ENCODE data around the gene DAPP1. TPM values are rescaled to one million over a fixed set of nuclear protein-coding genes. Genes with fewer than 3 reads are reported as not detected.
"Not testable (repeated sequence)": the region's sequence is repeated elsewhere in the genome, so short reads cannot be mapped to it uniquely, and the experiment has no call there.

DAPP1 gene, protein sequence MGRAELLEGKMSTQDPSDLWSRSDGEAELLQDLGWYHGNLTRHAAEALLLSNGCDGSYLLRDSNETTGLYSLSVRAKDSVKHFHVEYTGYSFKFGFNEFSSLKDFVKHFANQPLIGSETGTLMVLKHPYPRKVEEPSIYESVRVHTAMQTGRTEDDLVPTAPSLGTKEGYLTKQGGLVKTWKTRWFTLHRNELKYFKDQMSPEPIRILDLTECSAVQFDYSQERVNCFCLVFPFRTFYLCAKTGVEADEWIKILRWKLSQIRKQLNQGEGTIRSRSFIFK
- total RNA-seq = 1 to 10 TPM; 1.7 to 2.8 TPM
- long read RNA-seq, donor 1, partial matches to known transcripts = 0 of 1 reads
- long read RNA-seq, donor 1, other reads (novel, unspliced or antisense) = 0 of 1 reads
- long read RNA-seq, donor 2, partial matches to known transcripts = 0 of 3 reads
- long read RNA-seq, donor 2, other reads (novel, unspliced or antisense) = 0 of 3 reads

DNA sequence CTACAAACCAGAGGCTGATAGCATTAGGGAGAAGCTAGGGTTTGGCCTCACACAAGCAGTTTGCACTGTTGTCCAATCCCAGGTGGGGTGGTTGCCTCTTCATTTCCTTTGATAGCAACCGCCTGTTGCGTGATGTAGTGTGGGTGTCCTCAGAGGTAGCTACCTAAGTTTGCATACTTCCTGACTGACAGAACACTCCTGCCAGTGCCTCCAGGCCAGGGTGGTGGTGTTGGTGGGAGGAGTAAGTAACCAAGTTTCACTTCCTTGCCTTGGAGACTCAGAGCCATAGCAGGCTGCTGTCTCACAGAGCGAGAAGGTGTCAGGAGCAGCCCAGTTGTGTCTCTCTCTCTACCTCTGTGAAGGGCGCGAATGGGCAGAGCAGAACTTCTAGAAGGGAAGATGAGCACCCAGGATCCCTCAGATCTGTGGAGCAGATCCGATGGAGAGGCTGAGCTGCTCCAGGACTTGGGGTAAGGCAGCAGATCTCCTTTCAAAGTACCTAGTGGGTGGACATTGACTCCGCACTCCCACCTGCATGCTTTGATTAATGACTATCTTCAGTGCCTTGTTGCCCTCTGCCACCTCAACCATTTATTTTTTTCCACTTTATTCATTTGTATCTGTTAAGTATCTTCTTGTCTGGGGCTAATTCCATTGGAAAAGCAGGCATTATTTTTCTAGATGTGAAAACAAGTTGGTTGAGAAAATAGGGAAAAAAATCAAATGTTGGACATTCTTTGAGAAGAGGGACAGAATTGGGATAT is at the start of gene DAPP1:
TSS of gene DAPP1 (plus strand) at position 283 of the 764 bp plus-strand sequence. CDS start at position 370, 87 bp downstream.
- intact Hi-C loops (cut with DNase I) = no loop called here
- peak; percentile 80 for DNase-seq (ENCODE audit: low spot score)

DNA sequence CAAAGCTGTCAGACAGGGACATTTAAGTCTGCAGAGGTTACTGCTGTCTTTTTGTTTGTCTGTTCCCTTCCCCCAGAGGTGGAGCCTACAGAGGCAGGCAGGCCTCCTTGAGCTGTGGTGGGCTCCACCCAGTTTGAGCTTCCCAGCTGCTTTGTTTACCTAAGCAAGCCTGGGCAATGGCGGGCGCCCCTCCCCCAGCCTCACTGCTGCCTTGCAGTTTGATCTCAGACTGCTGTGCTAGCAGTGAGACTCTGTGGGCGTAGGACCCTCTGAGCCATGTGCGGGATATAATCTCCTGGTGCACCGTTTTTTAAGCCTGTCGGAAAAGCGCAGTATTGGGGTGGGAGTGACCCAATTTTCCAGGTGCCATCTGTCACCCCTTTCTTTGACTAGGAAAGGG is 45.8 kb upstream of the DAPP1 start:
- DNase-seq (ENCODE audit: low spot score); intact Hi-C loops (cut with DNase I): not testable (repeated sequence)

DNA sequence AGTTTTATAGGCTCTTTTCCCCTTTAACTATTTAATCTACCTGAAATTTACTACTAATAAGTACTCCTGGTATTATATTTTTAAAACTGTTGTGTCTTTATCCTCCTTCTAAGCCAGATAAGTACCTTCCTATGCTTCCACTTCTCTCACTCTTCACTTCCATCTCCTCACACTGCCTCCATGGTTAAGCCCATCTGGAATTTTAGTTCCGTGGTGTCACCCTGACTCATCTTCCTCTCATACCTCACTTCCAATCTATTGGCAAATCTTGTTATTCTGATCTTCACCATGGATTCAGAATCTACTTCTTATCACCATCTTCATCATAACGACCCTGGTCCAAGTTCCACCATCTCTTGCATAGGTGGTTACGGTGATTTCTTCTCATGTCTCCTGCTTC is 32.7 kb upstream of the DAPP1 start:
- DNase-seq (ENCODE audit: low spot score) = no peak
- intact Hi-C loops (cut with DNase I) = no loop called here

DNA sequence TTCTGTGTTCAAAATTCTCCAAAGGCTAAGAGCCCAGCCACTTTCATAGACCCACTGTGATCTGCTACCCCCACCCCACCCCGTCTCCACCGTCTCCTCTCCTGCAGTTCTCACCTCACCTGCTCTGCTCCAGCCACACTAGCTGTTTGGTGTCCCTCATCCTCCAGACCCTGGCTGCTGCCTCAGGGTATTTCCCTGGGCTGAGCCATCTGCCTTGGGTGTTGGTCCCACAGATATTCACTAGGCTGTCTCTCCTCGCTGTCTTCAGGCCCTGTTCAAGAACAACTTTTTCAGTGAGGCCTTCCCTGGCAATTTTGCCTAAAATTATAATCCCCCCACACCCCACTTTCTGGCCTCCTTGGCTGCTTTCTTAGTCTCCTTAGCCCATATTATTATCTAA is 31.8 kb upstream of the DAPP1 start:
- no peak for DNase-seq (ENCODE audit: low spot score)

DNA sequence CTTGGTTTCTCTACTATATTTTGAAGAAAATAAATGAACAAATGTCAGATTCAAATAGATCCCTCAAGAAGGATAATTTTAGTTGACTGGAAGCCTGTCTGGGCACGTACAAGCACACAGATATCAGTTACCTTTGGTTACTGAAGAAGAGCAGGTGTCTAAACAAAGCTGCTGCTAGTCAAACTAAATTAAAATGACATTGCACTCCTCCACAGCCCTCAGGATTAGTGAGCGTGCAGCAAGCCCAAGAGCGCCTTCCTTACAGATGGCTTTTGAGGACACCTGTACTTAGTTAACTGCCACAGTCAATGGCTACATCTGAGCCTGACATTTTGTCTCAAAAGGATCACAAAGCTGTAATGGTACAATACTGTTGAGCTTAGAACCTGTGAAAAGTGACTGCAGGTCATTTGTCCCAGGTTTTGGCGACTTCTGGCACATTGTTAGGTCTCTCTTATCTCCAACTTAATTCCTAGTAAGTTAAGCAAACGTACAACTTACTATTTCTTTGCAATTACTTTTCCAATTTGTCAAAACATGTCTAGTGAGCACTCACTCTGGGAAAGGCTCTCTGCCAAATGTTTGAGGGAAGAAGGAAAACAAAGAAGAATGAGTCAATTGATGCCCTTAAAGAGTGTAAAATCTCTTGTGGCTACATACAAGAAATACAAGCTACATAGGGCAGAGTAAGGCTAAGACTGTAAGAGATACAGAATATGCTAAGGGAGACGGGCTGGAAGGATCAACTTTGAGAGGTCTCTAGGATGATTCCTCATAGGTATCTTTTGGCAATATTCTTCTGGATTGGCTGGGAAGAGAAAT is 25.6 kb upstream of the DAPP1 start:
- no peak for DNase-seq (ENCODE audit: low spot score)
- intact Hi-C loops (cut with DNase I) = no loop called here

More for the DNA sequence above, 31.8 kb upstream of the DAPP1 start:
- intact Hi-C loops (cut with DNase I) = no loop called here

DNA sequence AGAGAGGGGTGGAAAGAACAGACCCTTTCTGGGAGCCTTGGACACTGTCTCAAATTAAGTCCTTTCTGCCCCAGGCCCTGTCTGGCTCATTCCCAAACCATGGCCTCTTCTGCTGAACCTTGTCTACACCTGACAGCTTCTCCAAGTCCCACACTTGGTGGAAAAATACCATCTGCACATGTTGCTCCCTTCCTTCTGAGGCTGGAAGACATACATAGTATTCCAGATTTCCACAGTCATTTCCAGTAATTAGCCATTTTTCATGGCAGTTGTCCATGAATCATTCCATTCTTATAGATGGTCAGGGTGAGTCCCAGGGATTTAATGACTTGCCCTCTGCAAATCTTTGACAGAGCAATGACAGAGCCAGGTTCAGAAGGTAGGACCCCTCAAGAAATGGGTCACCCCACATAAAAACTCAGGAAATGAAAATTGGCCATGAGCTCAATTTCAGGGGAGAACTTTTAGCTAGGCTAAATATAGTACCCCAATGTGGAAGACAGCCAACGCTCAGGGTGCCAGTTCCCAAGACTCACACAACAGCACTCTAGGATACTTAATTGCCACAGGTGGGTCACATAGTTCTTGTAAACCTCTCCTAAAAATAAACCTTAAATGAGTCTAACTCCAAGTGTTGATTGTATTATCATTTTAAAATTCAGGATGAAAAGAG is 16.2 kb upstream of the DAPP1 start:
- no peak for DNase-seq (ENCODE audit: low spot score)
- intact Hi-C loops (cut with DNase I) = no loop called here

DNA sequence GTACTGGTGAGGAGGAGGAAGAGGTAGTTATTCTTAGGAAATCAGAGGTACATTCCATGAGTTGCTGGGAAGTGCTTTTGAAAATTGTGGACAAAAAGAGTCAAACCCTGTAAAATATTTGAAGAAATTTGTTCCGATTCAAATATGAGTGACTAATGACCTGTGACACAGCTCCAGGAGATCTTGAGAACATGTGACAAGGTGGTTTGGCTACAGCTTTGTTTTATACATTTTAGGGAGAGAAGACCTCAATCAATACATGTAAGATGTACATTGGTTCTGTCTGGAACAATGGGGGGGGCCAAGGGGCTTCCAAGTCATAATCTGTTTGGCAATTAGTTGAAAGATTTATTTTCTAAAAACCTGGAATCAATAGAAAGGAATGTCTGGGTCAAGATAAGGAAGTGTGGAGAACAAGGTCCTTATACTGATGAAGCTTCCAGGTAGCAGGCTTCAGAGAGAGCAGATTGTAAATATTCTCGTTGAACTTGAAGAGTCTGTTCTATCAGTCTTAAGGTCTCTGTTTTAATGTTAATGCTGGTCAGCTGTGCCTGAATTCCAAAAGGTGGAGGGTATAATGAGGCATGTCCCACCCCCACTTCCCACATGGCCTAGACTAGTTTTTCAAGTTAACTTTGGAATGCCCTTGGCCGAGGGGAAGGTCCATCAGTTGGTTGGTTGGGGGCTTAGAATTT is 15.5 kb upstream of the DAPP1 start:
- no peak for DNase-seq (ENCODE audit: low spot score)
- intact Hi-C loops (cut with DNase I) = no loop called here

DNA sequence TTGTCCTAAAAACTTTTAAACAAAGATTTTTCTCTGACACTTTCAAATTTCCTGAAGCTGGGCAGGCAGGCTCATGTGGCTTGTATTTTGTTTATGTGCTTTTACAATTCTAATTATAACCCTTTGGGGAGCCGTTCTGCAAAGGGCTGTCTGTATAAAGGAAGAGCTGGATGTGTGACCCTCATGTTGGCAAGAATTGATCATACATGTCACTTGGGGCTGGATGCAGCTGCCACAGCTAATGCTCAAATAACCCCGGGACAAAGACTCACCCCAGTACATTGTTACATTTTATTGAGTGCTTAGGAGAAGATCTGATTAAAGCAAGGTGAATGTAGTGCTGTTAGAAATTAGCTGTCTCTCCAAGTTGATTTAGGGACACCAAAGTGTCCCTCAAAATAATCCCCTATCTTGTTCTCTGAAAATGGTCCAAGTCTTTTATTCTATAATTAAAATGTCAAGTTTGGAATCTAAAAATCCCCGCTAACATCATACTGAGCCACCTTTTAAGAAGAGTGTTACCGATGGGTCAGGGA is 13.0 kb upstream of the DAPP1 start:
- DNase-seq (ENCODE audit: low spot score) = no peak
- intact Hi-C loops (cut with DNase I) = no loop called here

DNA sequence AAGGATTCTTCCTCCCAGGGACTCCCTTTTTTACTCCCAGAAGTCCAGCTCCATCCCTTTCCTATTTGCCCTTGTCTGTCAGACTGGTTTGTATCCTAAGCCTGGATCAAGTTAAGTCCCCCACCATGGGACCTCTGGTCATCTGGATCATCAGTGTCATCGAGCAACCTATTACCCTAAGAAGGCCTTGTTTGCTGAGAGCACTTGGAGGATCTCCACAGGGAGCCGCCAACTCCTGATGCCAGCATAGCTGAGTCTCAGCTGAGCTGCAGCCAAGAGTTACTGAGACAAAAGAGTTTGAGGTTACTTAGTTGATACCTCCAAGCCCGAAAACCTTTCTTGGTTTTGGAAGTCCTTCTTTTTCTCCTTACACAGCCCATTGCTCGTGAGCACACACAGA is 10.1 kb upstream of the DAPP1 start:
- intact Hi-C loops (cut with DNase I) = no loop called here
- DNase-seq (ENCODE audit: low spot score) = no peak

DNA sequence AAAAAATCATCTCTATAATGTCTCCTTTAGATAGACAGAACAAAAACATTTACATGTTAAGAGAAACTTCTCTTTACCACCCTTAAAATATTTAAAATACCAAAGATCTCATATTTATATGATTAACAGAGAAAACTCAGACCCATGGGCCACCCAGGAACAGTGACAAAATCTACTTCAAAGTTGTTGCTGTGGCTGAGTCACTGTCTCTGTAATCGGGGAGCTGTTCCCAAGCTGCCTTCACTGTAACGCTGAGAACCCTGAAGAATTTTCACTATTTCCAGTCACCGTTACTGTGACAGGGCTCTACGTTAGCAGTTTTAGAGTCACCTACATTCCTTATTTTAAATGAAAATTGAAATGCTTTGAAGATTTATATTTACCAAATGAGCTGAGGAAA is 9.0 kb upstream of the DAPP1 start:
- intact Hi-C loops (cut with DNase I) = no loop called here

DNA sequence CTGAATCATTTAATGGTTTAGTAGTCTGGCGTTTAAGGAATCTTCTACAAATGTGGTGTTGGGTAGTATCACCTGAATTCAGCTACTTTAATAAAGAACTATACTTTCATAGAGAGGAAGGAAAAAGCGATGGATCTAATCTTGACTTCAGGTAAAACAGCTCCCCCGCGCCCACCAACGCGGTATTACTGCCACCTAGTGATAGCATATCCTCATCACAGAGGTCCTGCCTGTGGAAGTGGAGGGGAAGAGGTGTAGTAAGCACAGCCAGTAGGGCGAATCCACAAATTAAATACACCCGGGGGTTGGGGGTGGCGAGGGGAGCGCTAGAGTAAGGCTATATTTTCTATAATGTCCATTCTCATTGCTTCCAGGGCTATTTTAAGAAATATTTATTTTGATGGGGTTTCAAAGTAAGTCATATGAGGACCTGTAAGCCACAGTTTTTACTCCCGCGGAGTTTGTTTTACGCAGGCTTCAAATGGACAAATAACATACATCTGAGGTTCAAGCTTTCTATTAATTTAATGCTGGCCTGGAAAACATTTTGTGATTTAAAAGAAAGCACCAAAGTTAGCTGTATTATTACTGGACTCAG is 8.3 kb upstream of the DAPP1 start:
- intact Hi-C loops (cut with DNase I) = no loop called here
- DNase-seq (ENCODE audit: low spot score) = no peak

More for the DNA sequence above, 9.0 kb upstream of the DAPP1 start:
- DNase-seq (ENCODE audit: low spot score) = no peak

DNA sequence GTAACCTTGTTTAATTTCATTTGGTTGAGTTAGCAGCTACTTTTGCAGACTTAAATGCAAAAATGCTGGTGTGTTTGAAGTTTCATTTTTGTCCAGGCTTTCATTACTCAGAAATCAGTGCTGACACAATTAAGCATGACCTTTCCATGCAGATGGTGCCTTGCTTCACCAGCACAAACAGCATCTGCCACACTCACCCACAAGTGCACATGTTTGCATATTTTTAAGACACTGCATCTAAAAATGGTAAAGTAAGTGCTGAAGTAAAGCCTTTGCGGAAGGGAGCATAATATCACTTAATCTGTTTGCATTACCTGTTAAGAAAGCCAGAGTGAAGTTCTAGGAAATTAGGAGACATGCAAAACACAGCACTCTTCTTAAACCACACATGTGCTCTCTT is 7.3 kb upstream of the DAPP1 start:
- no peak for DNase-seq (ENCODE audit: low spot score)
- intact Hi-C loops (cut with DNase I) = no loop called here

DNA sequence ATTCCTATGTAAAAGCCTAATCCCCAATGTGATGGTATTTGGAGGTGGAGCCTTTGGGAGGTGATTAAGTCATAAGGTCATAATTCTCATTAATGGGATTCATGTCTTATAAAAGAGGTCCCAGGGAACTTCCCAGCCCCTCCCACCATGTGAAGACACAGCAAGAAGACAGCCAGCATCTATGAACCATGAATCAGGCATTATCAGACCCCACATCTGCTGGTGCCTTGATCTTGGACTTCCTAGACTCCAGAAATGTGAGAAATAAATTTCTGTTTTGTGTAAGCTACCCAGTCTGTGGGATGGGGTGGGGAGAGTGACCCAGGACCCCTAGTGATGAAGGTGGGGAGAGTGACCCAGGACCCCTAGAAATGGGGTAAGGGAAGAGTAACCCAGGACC is 6.1 kb upstream of the DAPP1 start:
- intact Hi-C loops (cut with DNase I) = no loop called here
- no peak for DNase-seq (ENCODE audit: low spot score)

DNA sequence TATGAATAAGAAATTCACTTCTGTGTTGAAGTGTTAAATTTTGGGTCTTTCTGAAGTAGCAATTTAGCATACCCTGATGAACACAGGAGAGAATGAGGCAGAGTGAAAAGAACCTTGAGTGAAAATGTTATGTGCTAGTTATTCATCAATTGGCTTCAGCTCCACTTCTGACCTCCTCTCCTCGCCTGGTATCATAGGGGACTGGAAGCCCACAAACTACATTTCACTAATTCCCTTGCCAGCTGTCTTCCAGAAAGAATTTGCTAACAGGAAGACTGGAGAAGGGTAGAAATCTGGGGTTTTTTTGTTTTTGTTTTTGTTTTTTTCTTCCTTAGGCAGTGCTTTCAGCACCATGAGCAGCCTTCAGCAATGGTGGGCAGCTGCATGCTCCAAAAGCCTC is 5.5 kb upstream of the DAPP1 start:
- intact Hi-C loops (cut with DNase I) = no loop called here
- no peak for DNase-seq (ENCODE audit: low spot score)

DNA sequence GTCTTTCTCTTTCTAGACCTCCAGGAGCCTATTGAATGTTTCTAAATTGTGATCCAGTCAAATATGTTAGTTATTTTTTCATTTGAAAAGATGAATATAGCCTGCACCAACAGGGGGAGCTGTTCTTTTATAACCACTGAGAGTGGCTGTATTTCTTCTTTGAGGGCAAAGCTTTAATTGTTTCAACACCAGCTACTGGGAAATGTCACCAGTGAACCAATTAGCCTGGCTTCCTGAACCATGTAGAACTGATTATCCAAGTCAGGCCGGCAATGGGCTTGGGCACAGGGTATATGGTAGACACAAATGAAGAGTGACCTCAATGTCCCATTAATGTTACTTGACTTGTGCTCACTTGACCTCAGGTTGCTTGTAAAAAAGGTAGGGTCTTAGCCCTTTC is 4.8 kb upstream of the DAPP1 start:
- intact Hi-C loops (cut with DNase I) = no loop called here
- no peak for DNase-seq (ENCODE audit: low spot score)

DNA sequence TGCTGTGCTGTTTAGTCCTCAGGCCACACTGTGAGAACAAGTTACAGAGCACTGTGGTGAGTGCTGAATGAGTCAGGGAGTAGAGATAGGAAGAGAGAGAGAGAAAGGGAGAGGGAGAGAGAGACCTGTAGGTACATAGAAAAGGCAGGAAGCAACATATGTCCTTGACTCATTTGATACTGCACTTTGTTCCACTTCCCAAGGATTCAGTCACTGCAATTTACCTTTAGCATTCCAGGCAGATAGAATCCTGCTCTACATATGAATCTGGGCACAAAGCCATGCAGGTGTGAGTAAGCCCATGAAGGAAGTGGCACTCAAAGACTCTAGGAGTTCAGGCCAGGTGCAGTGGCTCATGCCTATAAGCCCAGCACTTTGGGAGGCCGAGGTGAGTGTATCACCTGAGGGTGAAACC is 1.0 kb upstream of the DAPP1 start:
- intact Hi-C loops (cut with DNase I) = no loop called here
- no peak for DNase-seq (ENCODE audit: low spot score)

DNA sequence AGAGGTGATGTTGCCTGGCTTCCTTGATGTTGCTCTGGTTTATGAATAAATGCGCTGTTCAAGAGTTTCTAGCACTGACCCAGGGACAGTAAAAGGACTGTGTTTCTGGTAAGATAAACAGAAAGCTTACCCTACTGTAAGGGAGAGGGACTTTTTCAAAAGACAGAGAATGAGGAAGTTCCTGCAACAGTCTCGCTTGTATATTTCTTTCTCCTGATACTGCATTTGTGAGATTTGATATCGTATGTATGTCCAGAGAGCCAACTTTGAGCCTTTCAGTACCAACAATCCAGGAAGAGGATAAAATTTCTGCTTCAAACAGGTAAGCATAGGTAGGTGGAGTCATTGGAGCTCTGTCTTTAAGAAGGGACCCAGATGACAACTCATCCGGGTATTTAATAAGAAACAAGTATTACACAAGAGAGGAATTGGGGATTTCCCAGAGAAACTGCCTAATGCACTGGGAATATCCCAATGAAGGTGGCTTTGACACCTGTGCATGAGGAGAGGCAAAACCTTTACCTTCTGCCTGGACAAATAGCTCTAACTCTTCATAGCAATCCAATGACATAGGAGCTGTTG is 773 bp downstream of the DAPP1 start:
- no peak for DNase-seq (ENCODE audit: low spot score)
- intact Hi-C loops (cut with DNase I) = no loop called here

DNA sequence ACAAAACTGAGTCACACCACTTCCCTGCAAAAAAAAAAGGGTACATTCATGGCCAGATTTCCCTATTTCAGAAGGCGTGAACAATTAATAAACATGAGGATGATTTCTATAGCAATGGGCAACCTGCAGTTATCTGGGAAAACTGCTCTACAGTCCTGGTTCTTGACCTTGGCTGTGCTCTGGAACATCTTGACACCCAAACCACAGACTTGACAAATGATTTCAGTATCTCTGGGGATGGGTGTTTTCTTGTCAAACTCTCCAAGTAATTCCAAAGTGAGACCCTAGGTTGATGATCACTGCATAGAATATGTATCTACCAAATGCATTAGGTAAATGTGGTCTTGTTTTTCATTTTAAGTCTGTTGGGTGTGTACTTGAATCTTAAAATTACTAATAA is 2.0 kb downstream of the DAPP1 start:
- intact Hi-C loops (cut with DNase I) = no loop called here
- no peak for DNase-seq (ENCODE audit: low spot score)
